ENCODE measurements around the gene CDH15.

The CDH15 gene

DNA sequence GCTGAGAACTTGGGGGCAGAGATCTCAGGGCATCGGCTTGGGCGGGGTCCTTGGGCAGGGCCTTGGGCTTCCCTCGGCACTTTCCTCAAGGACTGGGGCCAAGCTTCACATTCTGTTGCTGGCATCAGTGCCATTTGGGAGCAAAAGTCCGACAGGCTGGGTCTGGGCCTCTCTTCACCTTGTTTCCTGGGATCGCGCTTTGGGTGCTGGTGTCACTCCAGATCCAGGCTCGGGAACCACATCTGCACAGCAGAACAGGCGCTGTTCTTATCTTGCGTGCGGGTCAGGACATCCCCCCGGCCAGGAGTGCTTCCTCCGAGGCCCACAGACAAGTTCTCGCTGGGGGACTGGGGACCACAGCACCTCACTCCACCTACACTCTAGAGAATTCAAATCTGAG is 31.1 kb upstream of the CDH15 start:
- DNase-seq (ENCODE audit: low read depth), result no peak
- TF ChIP-seq, protein P1, sequence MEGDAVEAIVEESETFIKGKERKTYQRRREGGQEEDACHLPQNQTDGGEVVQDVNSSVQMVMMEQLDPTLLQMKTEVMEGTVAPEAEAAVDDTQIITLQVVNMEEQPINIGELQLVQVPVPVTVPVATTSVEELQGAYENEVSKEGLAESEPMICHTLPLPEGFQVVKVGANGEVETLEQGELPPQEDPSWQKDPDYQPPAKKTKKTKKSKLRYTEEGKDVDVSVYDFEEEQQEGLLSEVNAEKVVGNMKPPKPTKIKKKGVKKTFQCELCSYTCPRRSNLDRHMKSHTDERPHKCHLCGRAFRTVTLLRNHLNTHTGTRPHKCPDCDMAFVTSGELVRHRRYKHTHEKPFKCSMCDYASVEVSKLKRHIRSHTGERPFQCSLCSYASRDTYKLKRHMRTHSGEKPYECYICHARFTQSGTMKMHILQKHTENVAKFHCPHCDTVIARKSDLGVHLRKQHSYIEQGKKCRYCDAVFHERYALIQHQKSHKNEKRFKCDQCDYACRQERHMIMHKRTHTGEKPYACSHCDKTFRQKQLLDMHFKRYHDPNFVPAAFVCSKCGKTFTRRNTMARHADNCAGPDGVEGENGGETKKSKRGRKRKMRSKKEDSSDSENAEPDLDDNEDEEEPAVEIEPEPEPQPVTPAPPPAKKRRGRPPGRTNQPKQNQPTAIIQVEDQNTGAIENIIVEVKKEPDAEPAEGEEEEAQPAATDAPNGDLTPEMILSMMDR (IDR thresholded peaks at IDR 0.05; ENCODE audit: control insufficient read depth, extremely low read depth, insufficient read depth), result no peak
- H3K4me3 ChIP-seq (ENCODE audit: low read depth, low read length), result no peak overlapping the region

DNA sequence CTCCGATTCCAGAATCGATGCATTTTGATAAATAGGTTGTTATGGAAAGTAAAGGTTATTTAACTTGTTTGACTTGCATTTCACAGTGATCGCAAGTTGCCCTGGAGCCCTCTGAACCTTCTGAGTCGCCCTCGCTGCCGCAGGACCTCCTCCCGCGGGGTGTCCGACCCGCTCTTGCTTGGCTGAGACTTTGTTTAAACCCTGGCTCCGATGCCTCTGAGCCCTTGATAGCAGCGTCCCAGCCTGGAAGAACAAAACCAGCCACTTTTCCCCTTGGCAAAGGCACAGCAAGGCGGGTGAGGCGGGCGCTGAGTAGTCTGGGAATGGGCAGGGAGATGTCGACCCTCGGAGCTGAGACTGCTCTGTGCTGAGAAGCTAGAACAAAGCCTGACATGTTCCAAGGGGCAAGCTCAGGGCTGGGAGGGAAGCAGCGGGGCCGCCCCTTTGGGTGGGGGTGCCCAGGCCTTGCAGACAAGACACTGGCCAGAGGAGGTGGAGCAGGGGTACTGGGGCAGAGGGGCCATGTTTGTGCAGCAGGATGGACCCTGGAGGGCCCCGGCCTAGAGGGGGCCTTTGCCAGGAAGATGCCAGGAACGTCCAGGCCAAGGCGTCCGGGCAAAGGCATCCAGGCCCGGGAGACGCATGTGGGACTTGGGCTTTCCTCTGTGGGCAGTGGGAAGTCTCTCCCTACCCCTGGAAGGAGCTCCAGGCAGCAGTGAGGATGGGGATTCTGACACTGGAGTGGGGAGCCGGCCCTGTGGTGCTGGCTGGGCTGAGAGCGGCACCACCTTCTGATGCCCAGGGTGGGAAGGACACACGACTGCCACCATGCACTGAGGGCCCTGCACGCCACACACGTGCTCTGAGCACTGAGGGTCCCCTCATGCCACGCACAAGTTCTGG is 30.3 kb upstream of the CDH15 start:
- TF ChIP-seq, protein P1 (IDR thresholded peaks at IDR 0.05; ENCODE audit: control insufficient read depth, extremely low read depth, insufficient read depth), result no peak
- no peak overlapping the region for H3K4me3 ChIP-seq (ENCODE audit: low read depth, low read length)
- DNase-seq (ENCODE audit: low read depth), result no peak

DNA sequence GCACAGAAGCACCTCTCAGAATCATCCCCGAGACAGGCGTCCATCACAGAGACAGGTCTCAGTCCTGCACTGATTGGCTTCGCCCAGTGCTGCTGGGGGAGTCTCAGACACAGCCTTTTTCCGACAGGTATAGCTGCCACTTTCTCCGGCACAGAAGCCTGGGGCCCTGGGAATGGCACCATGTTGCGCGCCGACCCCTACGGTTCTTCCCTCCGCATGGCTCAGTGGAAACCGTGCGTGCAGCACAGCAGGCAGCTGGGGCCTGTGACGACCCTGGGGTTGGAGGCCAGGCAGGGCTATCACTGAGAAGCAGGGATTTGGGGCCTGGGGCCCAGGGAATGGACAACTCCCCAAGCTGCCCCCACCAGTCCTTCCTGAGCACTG is 29.7 kb upstream of the CDH15 start:
- no peak overlapping the region for H3K4me3 ChIP-seq (ENCODE audit: low read depth, low read length)
- no peak for DNase-seq (ENCODE audit: low read depth)
- TF ChIP-seq, protein P1 (IDR thresholded peaks at IDR 0.05; ENCODE audit: control insufficient read depth, extremely low read depth, insufficient read depth), result no peak

DNA sequence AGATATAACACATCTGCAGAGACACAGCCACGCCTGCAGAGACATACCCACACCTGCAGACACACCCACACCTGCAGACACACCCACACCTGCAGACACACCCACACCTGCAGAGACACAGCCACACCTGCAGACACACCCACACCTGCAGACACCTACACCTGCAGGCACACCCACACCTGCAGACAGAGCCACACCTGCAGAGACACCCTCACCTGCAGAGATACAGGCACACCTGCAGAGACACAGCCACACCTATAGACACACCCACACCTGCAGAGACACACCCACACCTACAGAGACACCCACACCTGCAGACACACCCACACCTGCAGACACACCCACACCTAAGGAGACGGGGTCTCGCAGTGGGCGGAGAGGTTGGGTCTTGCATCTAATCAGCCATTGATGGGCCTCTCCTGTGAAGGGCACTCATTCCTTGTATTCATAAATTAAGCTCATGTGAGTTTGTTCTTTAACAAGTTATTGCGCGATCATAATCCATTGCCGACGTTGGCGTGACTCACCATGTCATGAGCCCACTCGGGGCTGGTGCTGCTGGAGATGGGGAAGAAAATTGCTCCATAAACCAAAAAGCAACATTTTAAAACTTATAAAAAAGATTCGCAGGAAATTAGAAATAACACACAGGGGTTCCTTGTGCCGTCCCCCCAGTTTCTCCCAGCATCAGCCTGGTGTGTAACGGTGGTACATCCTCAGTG is 28.9 kb upstream of the CDH15 start:
- TF ChIP-seq, protein P1 (IDR thresholded peaks at IDR 0.05; ENCODE audit: control insufficient read depth, extremely low read depth, insufficient read depth), result no peak
- no peak overlapping the region for H3K4me3 ChIP-seq (ENCODE audit: low read depth, low read length)
- no peak for DNase-seq (ENCODE audit: low read depth)

DNA sequence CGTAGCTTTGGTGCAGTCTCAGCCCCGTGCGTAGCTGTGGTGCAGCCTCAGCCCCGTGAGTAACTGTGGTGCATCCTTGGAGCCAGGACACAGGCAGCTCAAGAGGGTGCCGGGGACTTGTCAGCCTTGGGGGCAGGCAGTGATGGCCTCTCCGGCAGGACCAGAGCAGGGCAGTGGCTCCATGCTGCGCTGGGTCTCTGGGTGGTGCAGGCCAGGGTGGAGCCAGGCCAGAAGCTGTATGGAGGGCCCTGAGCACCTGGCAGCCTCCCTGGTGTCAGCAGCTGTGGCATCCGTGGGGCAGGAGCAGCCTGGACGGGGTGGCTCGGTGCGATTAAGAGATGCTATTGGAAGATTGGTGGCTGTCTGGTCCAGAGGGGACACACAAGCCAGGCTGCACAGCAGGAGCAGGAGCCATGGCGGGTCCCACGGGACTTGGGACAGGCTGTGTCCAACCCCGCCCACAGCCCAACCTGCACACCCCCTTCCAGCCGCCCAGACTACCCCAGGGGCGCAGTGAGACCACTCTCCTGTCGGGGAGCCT is 28.3 kb upstream of the CDH15 start:
- H3K4me3 ChIP-seq (ENCODE audit: low read depth, low read length), result no peak overlapping the region
- DNase-seq (ENCODE audit: low read depth), result no peak
- TF ChIP-seq, protein P1 (IDR thresholded peaks at IDR 0.05; ENCODE audit: control insufficient read depth, extremely low read depth, insufficient read depth), result no peak

DNA sequence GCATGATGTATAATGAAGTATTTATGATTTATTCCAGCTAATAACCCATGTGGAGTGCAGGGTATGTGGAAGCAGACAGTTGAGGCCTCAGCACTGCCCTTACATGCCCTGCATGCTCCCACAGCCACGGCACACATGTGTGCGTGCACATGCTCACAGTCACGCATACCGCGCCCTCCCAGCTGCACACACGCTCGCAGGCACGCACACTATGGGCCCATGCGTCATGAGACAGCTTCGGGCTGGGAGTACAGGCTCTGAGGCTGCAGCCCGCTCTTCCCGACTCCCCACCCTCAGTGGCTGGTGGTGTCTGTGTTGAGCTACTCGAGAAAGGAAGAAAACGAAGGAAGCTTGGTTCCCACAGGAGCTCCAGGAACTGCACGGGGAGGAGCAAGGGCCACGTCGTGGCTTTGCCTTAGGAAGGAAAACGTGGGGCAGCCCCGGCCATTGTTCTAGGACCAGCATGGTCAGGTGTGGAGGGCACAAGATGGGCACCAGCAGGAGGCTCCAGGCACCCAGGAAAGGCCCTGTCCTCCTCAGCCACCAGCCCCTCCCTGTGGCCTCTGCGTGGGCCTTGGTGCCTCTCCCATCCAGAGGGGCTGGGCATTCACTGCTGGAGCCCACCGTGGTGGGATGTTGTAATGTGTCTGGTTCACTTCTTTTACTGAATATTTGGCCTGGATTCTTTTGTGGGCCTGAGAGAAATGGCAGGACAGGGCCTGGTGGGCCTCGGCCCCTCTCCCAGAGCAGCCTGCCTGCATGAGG is 27.5 kb upstream of the CDH15 start:
- H3K4me3 ChIP-seq (ENCODE audit: low read depth, low read length), result no peak overlapping the region
- DNase-seq (ENCODE audit: low read depth), result no peak
- TF ChIP-seq, protein P1 (IDR thresholded peaks at IDR 0.05; ENCODE audit: control insufficient read depth, extremely low read depth, insufficient read depth), result no peak

Measured in LNCaP clone FGC (cell line).